Neural cell (in vitro differentiated cells): Measurements from ENCODE around the gene UNK.

Source experiments
- EP300 ChIP-seq: fragments of 450-650 bp; conservative IDR thresholded peaks from 2 replicates; pipeline ENCODE4 v1.6.1; 2014; ENCODE audit warnings: antibody characterized with exemption, mild to moderate bottlenecking, moderate library complexity; ENCODE audit not compliant: poor library complexity, severe bottlenecking
- EZH2 ChIP-seq: fragments of 200-600, 300-800 bp; shearing (Covaris generic), sonication (generic); IDR thresholded peaks from 2 replicates; pipeline ENCODE4 v1.6.1; 2014; ENCODE audit warnings: antibody characterized with exemption, low read length, borderline replicate concordance, mild to moderate bottlenecking; ENCODE audit not compliant: insufficient read depth, poor library complexity, severe bottlenecking
- MXI1 ChIP-seq: fragments of 450-650 bp; conservative IDR thresholded peaks from 2 replicates; pipeline ENCODE4 v1.6.1; 2014; ENCODE audit warnings: antibody characterized with exemption, mild to moderate bottlenecking; ENCODE audit not compliant: poor library complexity, severe bottlenecking
- POLR2AphosphoS5 ChIP-seq: IDR thresholded peaks from 2 replicates; pipeline ENCODE4 v1.6.1; 2012
- RAD21 ChIP-seq: fragments of 450-650 bp; conservative IDR thresholded peaks from 2 replicates; pipeline ENCODE4 v1.6.1; 2014; ENCODE audit warnings: antibody characterized with exemption, mild to moderate bottlenecking, moderate library complexity
- TAF1 ChIP-seq: IDR thresholded peaks from 2 replicates; pipeline ENCODE4 v1.6.1; 2012; ENCODE audit warnings: low read depth
- TF ChIP-seq, protein P1 (sequence below): fragments of 450-650 bp; IDR thresholded peaks from 2 replicates; pipeline ENCODE4 v1.5.1; 2014; ENCODE audit warnings: antibody characterized with exemption, mild to moderate bottlenecking, moderate library complexity; ENCODE audit not compliant: poor library complexity, severe bottlenecking

DNA sequence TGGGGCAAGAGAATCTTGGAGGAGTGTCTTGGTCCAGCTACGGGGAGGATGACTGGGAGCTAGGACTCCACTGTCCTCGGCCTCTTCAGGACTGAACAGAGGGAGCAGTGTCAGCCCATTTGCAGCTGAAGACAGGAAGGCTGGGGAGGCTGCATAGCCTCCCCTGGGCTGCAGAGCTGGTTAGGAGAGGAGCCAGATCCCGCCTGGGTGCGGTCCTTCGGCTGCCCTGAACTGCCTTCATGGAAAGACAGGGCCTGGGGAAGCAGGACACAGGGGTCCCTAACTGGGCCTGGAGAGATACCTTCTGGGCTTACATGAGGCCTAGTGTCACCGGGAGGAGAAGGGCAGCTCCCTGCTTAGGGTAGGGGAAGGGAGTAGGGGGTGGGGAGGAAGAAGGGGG lies 33.0 kb downstream of the UNK start:
- TF ChIP-seq, protein P1, sequence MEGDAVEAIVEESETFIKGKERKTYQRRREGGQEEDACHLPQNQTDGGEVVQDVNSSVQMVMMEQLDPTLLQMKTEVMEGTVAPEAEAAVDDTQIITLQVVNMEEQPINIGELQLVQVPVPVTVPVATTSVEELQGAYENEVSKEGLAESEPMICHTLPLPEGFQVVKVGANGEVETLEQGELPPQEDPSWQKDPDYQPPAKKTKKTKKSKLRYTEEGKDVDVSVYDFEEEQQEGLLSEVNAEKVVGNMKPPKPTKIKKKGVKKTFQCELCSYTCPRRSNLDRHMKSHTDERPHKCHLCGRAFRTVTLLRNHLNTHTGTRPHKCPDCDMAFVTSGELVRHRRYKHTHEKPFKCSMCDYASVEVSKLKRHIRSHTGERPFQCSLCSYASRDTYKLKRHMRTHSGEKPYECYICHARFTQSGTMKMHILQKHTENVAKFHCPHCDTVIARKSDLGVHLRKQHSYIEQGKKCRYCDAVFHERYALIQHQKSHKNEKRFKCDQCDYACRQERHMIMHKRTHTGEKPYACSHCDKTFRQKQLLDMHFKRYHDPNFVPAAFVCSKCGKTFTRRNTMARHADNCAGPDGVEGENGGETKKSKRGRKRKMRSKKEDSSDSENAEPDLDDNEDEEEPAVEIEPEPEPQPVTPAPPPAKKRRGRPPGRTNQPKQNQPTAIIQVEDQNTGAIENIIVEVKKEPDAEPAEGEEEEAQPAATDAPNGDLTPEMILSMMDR, result no peak
- no peak for TF ChIP-seq EP300
- no peak for TF ChIP-seq POLR2AphosphoS5
- no peak for TF ChIP-seq EZH2
- no peak for TF ChIP-seq TAF1
- TF ChIP-seq MXI1, result no peak
- TF ChIP-seq RAD21, result no peak
